TTC549 (cell line): ENCODE data around the gene TXNIP.
"Not testable (repeated sequence)": the region's sequence is repeated elsewhere in the genome, so short reads cannot be mapped to it uniquely, and the experiment has no call there.

Experiments
- FAIRE-seq: peaks from 2 replicates; lab custom pipeline; 2012; peaks lifted over from hg19 to GRCh38; lab: Jason Lieb, UNC

Gene TXNIP, protein sequence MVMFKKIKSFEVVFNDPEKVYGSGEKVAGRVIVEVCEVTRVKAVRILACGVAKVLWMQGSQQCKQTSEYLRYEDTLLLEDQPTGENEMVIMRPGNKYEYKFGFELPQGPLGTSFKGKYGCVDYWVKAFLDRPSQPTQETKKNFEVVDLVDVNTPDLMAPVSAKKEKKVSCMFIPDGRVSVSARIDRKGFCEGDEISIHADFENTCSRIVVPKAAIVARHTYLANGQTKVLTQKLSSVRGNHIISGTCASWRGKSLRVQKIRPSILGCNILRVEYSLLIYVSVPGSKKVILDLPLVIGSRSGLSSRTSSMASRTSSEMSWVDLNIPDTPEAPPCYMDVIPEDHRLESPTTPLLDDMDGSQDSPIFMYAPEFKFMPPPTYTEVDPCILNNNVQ

DNA sequence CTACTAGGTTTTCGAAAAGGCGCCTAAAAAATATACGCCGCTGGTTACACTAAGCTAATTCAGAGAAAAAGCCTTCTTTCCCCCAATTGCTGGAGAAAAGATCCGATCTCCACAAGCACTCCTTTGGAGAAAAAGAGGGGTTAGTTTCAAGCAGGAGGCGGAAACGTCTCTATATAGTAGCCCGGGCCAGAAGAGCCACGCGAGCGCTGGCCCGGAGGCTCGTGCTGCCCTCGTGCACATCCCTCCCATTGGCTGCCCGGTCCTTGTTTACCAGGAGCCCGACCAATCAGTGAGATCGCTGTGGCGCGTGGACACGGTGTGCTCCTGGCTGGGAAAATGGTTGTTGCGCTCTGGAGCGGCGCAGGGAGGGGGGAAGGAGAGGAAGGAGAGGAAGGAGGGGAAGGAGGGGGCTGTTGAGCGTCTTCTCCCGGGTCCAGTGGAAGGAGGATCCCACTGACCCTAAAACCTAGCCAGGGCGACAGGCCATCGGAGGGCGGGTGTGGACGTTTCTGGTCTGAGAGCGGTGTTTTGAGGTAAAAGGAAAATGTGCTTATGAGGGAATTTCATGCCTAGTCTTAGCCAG is at the start of gene TXNIP:
TXNIP (minus strand) TSS at position 147 of the 583 bp plus-strand sequence. CDS start 313 bp downstream, outside the sequence.
- FAIRE-seq: peak; percentile 94

DNA sequence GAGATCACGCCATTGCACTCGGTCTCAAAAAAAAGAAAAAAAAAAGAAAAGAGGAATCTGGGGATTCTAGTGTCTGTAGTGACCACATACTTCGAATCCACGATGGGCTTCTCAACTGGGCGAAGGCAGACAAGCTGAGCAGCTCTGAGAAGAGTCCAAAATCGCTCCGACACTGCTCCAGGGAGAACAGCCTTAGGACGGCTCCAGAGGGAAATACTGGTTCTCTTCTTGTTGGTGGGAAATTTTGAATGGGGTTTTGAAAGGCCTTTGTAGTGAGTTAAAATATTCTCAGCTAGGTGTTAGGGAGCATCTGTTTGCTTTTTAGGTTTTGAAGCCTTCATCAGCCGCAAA is 43.4 kb upstream of the TXNIP start:
- no peak for FAIRE-seq

DNA sequence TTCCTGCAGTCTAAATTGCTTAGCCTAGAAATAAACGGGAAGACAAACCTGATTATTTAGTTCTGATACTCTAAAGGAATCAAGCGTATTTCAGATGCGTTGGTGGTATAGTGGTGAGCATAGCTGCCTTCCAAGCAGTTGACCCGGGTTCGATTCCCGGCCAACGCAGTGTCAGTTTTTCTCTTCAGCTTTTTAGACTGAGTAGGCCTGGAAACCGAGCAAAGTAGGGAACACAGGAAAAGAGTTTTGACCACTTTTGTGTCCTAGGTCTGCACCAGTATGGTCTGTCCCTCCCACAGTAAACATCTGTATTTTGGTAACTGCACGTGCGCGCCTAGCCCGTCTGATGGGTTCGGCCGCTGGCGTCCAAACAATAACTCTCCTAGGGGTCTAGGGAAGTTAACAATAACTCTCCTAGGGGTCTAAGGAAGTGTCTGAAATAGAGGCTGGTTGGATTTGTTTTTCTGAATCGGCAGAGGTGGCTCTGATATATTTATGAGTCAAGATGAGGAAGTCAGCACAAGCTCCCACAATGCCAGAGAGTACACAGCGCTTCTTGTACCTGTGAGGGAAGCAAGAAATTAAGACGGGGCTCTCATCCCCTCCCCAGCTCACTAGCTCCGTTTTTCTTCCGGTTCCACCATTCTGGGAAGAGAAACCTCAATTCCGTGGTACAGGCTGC is 40.7 kb upstream of the TXNIP start:
- peak; percentile 76 for FAIRE-seq

DNA sequence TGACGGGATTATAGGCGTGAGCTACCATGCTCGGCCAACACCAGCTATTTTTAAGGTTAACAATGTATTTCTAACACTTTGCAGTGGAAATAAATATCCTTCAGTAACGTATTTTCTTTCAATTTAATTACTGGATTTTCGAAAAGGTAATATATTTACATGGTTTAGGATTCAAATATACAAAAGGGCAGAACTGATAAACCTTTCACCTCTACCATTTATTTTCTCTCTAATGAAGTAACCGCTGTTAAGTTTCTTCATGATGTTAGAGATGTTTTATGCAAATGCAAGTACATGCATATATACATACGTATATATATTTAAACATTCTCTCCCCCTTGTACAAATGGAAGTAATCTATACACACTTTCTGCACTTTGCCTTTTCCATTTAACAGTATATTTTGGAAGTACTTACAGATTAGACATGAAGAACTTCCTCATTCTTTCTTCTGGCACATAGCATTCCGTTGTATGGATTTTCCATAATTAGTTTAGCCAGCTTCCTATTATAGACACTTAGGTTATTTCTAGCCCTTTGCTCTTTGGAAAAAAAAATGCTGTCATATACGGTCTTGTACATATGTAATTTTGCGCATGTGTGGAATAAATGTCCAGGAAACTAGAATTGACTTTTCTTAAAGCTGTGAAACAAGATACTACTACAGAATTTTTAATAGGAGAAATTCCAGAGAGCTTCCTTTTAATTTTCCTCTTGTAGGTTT is 40.0 kb upstream of the TXNIP start:
- FAIRE-seq: peak; percentile 75

DNA sequence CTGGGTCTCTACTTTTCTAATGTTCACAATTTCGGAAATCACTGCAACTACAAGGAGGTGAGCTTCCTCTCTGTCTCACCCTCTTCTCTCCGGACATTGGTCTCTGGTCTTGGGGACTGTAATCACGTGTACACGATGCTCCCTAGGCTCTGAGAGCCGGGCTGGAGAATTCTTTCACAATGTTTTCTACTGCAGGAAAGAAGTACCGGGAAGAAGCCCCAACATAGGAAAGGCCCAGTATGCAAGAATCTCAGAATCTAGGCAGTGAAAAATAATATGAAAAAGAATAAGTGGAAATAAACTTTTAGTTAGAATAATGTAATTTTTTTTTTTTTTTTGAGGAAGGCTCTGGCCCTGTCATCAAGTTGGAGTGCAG is 38.7 kb upstream of the TXNIP start:
- no peak for FAIRE-seq

DNA sequence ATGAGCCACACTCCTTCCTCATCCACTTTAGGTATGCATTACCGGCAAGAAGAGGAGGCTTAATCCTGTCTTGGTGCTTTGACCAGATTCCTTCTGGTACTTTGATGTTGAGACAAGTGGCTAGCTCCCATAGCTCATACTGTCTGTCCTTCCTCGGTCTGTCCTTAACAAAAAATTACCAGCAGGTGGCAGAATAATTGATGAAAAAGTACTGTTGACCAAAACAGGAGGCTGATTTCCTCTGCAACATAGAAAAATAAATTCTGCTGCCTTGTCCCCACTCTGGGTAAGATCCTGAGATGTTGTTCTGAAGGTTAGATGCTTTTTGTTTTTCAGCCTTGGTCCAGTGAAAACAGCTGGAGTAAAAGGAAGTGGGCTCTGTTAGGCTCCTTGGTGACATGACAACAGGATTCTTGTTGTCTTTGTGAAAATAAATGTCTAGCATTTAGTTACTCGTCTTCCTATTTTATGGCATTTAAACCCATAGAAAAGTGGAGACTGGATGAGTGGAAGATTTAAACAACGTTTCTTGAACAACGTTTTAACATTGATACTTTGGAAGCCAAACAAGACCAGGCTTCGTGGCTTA is 36.3 kb upstream of the TXNIP start:
- peak; percentile 85 for FAIRE-seq

DNA sequence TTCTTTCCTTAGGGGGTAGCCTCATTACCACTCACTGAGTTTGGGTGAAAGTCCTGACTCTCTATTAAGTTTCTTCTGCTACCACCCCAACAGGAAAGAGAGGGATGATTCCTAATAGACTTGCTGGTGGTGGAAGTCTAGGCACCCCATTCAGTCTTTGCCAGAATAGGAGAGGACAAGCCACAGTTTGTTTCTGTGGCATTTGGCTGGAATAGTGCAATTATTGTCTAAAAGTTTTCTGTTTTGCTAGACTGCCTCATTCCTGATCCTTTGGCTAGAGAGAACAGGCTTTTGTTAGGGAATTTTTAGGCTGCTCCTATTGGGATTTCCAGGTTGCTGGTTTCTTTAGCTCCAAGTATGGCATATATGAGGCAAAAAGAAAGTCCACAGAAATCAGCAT is 35.1 kb upstream of the TXNIP start:
- no peak for FAIRE-seq

DNA sequence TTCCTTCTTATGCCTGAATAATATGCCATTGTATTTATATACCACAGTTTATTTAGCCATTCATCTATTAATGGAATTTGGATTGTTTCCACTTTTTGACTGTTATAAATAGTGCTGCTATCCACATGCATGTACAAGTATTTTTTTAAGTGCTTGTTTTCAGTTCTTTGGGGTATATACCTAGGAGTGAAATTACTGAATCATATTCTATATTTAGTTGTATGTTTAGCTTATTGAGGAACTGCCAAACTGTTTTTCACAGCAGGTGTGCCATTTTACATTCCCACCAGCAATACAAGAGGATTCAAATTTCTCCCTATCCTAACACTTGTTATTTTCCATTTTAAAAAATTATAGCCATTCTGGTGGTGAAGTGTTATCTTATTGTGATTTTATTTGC is 32.7 kb upstream of the TXNIP start:
- no peak for FAIRE-seq

DNA sequence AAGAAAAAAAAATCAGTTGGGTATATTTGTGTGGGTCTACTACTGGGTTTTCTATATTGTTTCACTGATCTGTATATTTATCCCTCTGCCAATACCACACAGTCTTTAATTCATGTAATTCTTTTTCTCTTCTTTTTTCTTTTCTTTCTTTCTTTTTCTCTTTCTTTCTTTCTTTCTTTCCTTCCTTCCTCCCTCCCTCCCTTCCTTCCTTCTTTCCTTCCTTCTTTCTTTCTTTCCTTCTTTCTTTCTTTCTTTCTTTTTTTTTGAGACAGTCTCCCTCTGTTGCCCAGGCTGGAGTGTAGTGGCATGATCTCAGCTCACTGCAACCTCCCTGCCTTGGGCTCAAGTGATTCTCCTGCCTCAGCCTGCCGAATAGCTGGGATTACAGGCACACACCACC is 30.3 kb upstream of the TXNIP start:
- peak; percentile 36 for FAIRE-seq

DNA sequence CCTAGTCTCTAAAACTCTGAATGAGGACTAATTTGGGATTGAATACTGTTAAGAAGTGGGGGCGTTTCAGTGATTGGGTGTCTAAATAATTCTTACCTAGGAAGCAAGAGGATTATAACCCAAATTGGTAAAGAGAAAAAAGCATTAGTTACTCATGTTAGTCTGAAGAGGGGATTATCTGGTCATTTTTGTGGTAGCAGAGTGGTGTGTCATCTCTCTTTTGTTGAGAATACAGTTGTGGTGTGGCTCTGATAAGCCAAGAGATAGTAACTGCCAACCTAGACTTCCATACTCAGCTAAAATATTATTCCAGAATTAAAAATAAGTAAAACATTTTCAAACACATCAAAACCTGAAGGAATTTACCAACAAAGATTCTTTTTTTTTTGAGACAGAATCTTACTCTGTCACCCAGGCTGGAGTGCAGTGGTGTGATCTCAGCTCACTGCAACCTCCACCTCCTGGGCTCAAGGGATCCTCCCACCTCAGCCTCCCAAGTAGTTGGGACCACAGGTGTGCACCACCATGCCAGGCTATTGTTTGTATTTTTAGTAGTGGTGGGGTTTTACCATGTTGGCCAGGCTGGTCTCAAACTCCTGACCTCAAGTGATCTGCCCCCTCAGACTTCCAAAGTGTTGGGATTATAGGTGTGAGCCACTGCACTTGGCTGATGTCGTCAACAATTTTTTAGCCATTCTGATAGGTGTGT is 29.6 kb upstream of the TXNIP start:
- FAIRE-seq: not testable (repeated sequence)

DNA sequence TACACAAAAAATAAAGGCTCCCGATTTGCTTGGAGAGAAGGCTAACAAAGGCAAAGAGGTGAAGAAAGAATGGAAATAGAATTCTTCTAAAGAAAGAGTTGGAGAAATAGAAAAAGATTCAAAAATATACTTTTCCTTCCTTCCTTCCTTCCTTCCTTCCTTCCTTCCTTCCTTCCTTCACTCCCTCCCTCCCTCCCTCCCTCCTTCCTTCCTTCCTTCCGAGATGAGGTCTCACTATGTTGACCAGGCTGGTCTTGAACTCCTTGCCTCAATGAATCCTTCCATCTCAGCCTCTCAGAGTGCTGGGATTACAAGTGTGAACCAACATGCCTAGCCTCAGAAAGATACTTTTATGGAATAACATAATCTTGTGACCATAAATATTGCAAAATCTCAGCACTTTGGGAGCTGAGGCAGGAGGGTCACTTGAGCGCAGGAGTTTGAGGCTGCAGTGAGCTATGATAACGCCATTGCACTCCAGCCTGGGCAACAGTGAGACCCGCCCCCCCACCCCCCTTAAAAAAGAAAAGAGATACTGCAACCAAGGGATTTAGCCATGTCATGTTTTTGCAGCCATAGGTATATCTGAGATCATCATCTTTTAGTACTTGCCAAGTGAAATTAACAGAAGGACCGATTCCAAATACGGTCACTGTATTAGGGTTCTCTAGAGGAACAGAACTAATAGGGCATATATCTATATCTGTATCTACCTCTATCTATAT is 26.2 kb upstream of the TXNIP start:
- no peak for FAIRE-seq

DNA sequence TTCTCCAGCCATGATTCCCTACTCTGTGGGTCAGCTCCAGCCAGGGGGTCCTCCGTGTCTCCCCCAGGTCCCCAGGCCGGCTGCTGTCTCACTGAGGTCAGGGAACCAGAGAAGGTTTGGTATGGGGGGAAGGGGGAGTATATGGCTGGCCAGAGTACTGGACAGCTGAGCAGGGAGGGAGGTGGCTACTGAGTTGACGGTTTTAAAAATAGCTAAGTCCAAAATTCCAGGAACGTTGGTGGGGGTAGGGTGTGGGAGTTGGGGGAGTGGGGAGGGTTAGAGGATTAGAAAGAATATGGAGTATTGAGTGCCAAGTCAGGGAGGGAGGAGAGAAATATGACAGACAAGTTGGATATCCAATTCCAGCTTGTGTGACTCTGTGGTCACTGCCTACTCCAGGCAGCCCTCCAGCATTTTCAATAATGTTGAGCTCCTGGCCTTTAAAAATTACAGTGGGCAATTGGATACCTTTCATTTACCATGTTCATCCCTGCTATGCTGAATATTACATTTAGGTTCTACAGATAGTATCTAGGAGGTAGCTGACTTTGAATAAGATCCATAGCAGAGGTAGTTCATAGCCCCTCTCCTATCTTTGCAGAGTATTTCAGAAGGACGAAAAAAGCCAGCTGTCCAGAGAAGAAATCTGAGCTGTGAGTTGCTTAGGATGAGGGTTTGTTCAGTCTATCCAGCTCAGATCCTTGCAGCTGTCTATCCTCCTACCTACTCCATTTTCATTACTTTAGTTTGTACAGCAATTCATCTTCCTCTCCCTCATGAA is 25.4 kb upstream of the TXNIP start, which contains the start of gene HJV:
HJV (minus strand) TSS at position 114 of the 781 bp plus-strand sequence. CDS start 1,504 bp downstream, outside the sequence.
- no peak for FAIRE-seq

DNA sequence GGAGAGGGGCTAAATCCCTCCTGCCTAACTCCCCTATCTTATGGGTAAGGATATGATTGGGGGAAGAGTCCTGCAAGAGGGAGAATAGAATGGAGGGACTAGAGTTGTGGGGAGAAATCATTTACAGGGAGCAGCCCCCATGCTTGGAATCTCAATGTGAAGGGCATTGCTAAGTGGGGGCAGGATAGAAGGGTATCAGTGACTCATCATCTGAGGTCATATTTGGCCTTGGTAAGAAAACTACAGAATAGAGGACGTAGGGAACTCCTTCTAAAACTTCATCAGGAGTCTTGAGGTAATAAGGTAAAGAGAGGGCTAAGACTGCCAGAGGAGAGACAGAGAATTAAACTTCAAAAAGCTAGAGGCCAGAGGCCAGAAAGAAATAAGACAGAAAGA is 24.7 kb upstream of the TXNIP start:
- FAIRE-seq: no peak

DNA sequence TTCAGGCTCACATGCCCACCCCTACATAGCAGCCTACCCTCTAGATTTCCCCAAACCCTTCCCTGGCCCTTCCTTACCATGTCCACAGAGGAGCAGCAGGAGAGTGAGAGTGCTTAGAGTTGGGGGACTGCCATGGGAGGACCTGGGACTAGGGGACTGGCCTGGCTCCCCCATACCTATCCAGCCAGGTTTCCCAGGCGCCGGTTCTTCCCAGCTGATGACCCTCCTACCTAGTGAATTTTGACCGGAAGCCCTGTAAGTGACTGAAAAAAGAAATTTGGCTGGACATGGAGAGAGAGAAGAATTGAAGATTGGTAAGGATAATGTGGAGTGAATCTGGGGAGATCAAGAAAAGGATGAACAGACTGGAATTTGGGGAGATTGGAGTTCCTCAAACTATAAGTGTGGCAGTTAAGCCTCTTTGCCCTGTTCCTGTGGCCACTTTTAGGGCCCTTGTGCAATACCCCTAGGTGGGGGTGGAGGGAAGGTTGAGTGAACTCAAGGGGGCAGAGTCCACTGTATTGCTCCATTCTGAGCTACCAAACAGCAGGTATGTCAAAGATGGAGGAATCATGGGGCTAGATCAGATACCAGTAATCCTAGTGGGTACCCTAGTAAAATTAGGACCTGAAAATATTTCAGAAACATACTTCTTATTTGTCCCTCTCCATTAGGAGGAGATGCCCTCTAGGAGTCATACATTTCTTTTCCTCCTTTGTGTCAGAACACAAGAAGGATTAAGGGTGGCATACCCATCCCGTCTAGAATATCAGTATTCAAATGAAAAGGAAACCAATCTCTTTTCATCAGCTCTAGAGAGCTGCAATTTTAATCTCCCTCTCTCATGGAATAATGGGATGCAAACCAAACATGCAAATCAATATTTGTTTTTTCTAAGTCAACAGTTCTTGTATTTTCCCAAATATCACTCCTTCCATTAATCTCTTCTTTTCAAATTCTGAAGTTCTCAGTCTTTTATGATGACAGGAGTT is 24.0 kb upstream of the TXNIP start:
- FAIRE-seq: no peak

DNA sequence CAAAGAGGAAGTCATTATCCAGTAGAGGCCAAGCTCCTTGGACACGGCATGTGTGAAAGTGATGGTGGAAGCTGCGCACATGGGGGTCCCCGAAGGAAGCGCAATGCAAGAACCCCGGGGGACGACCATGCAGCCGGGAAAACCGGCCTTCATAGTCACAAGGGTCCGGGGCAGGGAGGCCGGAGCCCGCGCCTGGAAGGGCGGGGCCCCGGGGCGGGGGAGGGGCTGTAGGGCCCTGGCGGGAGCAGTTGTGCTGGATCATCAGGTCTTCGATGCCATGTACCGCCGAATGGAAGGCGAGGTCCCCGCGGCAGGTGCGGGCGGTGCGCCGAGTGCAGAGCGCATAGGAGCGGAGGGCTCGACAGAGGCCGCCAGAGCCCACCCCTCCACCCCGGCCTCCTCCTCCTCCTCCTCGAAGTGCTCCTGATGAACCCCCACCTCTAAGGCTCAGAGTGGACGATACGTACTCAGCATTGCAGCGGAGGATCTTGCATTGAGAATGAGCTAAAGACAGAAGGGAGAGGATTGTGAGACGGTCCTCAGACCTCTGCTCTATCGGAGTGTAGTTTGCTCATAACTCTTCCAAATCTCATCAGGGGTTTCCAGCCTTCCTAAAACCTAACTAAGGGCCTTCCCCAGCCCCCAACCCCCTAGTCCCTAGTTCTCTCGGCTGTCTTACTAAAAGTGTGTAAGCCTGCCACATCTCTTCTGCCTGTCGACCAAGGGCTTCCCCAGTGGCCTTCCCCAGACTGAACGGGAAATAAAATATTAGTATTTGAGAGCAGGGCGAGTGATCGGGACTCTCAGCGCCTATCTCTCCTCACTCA is 23.1 kb upstream of the TXNIP start:
- no peak for FAIRE-seq

DNA sequence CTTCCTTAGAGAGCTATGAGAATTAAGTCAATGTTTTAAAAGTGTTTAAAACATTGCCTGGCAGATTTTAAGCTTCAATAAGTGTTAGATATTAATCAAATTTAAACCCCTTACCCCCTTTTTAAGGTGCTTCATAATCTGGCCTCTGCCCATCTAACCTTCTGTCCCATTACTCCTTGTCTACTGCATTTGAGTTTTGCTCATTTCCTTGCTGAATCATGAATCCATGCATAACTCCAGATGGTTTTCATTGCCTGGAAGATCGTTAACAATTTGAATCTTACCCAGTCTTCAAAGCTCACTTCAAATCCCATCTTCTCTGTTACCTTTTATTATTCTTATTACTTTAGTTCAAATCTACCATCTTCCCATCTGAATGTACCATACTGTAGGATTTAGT is 20.5 kb upstream of the TXNIP start:
- no peak for FAIRE-seq

DNA sequence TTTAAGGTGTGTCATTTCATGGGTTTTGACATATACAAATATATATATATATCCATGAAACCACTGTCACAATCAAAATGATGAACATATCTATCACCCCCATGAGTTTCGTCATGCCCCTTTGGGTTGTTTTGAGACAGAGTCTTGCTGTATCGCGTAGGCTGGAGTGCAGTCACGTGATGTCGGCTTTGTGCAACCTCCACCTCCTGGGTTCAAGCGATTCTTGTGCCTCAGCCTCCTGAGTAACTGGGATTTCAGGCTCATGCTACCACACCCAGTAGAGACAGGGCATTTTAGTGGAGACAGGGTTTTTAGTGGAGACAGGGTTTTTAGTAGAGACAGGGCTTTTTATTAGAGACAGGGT is 17.2 kb upstream of the TXNIP start:
- no peak for FAIRE-seq
